GM23338 (cell line): ENCODE results near the gene CCL18. TPM values are rescaled to one million over a fixed set of nuclear protein-coding genes. Genes with fewer than 3 reads are reported as not detected.

Experiments used
- ATAC-seq: fragments of 200-7000 bp; cut with Tn5 transposase; 3 replicates; pipeline ENCODE4 v1.9.1; 2020
- DNase-seq: peaks from one replicate; pipeline ENCODE4 v3.0.0-alpha.2; 2015; ENCODE audit warnings: low spot score
- H2AFZ ChIP-seq: fragments of 200-600 bp; sonication (generic); 2 replicates; pipeline ENCODE4 v1.8.0; 2016; ENCODE audit warnings: antibody characterized with exemption, mild to moderate bottlenecking, moderate library complexity
- H3F3A ChIP-seq: fragments of 200-600 bp; sonication (generic); replicated peaks from 2 replicates; pipeline ENCODE4 v1.8.0; 2017; ENCODE audit warnings: antibody characterized with exemption, mixed run types, low read depth
- H3K27ac ChIP-seq: fragments of 200-600 bp; sonication (generic); 2 replicates; pipeline ENCODE4 v1.6.1; 2016; ENCODE audit warnings: low read depth
- H3K27me3 ChIP-seq: fragments of 200-600 bp; sonication (generic); 2 replicates; pipeline ENCODE4 v1.8.0; 2016; ENCODE audit warnings: mild to moderate bottlenecking, mixed run types, moderate library complexity; ENCODE audit not compliant: insufficient read depth
- H3K36me3 ChIP-seq: fragments of 200-600 bp; sonication (generic); 2 replicates; pipeline ENCODE4 v1.8.0; 2016; ENCODE audit warnings: mild to moderate bottlenecking; ENCODE audit not compliant: insufficient read depth
- H3K4me1 ChIP-seq: fragments of 200-600 bp; sonication (generic); 2 replicates; pipeline ENCODE4 v1.8.0; 2016; ENCODE audit warnings: mild to moderate bottlenecking, moderate library complexity; ENCODE audit not compliant: insufficient read depth
- H3K4me2 ChIP-seq: fragments of 200-600 bp; sonication (generic); 2 replicates; pipeline ENCODE4 v1.7.1; 2017; ENCODE audit warnings: mixed run types
- H3K4me3 ChIP-seq: fragments of 200-600 bp; sonication (generic); 2 replicates; pipeline ENCODE4 v1.6.1; 2016; ENCODE audit warnings: mixed run types
- H3K79me2 ChIP-seq: fragments of 200-600 bp; sonication (generic); replicated peaks from 2 replicates; pipeline ENCODE4 v1.8.0; 2017; ENCODE audit warnings: mild to moderate bottlenecking; ENCODE audit not compliant: insufficient read depth
- H3K9me2 ChIP-seq: fragments of 200-600 bp; sonication (generic); 2 replicates; pipeline ENCODE4 v1.8.0; 2017; ENCODE audit not compliant: insufficient read depth
- H4K20me1 ChIP-seq: fragments of 200-600 bp; sonication (generic); replicated peaks from 2 replicates; pipeline ENCODE4 v1.8.0; 2017; ENCODE audit warnings: mild to moderate bottlenecking; ENCODE audit not compliant: insufficient read depth
- H3K27ac Mint-ChIP-seq: 2 replicates; pipeline ENCODE4 v1.8.0; 2020; ENCODE audit warnings: inconsistent platforms, mild to moderate bottlenecking, moderate library complexity, mixed read lengths
- H3K27me3 Mint-ChIP-seq: 3 replicates; pipeline ENCODE4 v1.8.0; 2022; ENCODE audit warnings: low read depth, mild to moderate bottlenecking, moderate library complexity, mixed read lengths, inconsistent platforms; ENCODE audit not compliant: insufficient read depth, poor library complexity
- H3K36me3 Mint-ChIP-seq: 3 replicates; pipeline ENCODE4 v1.8.0; 2021; ENCODE audit warnings: low read depth, mild to moderate bottlenecking, inconsistent platforms, moderate library complexity, mixed read lengths
- H3K4me1 Mint-ChIP-seq: 3 replicates; pipeline ENCODE4 v1.8.0; 2020; ENCODE audit warnings: mild to moderate bottlenecking, inconsistent platforms, mixed read lengths
- H3K4me3 Mint-ChIP-seq: 3 replicates; pipeline ENCODE4 v1.8.0; 2021; ENCODE audit warnings: moderate library complexity, mild to moderate bottlenecking, inconsistent platforms, mixed read lengths
- H3K9me3 Mint-ChIP-seq: 3 replicates; pipeline ENCODE4 v1.8.0; 2020; ENCODE audit warnings: moderate library complexity, mild to moderate bottlenecking, inconsistent platforms, mixed read lengths
- CREB1 ChIP-seq: fragments of 250-450 bp; sonication (Bioruptor Pico); IDR thresholded peaks from 2 replicates; pipeline ENCODE4 v1.5.0; 2020; ENCODE audit warnings: low read depth, mild to moderate bottlenecking, moderate library complexity
- ETS1 ChIP-seq: IDR thresholded peaks from 2 replicates; pipeline ENCODE4 v1.6.1; 2016; ENCODE audit warnings: antibody characterized with exemption
- EZH2 ChIP-seq: fragments of 200-600 bp; sonication (generic); IDR thresholded peaks from one replicate; pipeline ENCODE4 v1.8.0; 2017; ENCODE audit warnings: antibody characterized with exemption, mild to moderate bottlenecking, low read depth; ENCODE audit not compliant: unreplicated experiment
- EZH2phosphoT487 ChIP-seq: fragments of 200-600 bp; sonication (generic); IDR thresholded peaks from one replicate; pipeline ENCODE4 v1.8.1; 2018; ENCODE audit warnings: antibody characterized with exemption; ENCODE audit not compliant: unreplicated experiment
- JUNB ChIP-seq: IDR thresholded peaks from one replicate; pipeline ENCODE4 v1.6.1; 2016; ENCODE audit warnings: antibody characterized with exemption; ENCODE audit not compliant: unreplicated experiment
- NANOG ChIP-seq: IDR thresholded peaks from 2 replicates; pipeline ENCODE4 v1.6.1; 2016; ENCODE audit warnings: antibody characterized with exemption, borderline replicate concordance
- POLR2AphosphoS5 ChIP-seq: IDR thresholded peaks from 2 replicates; pipeline ENCODE4 v1.6.1; 2016; ENCODE audit warnings: antibody characterized with exemption, low read depth
- STAT1 ChIP-seq: IDR thresholded peaks from one replicate; pipeline ENCODE4 v1.6.1; 2016; ENCODE audit warnings: antibody characterized with exemption; ENCODE audit not compliant: unreplicated experiment
- ZNF114 ChIP-seq: fragments of 250-450 bp; sonication (Bioruptor Pico); IDR thresholded peaks from 2 replicates; pipeline ENCODE4 v1.5.0; 2020; ENCODE audit warnings: mild to moderate bottlenecking, moderate library complexity
- ZNF331 ChIP-seq: fragments of 250-450 bp; sonication (Bioruptor Pico); IDR thresholded peaks from 2 replicates; pipeline ENCODE4 v1.5.0; 2020; ENCODE audit warnings: low read depth, mild to moderate bottlenecking, moderate library complexity
- ZNF462 ChIP-seq: fragments of 250-450 bp; sonication (Bioruptor Pico); IDR thresholded peaks from 2 replicates; pipeline ENCODE4 v1.5.0; 2020; ENCODE audit warnings: mild to moderate bottlenecking, moderate library complexity
- polyA plus RNA-seq: library from polyadenylated mRNA; unstranded; fragments of >200 nt; fragmentation: Nextera tagmentation; extraction: Ambion mirVana; gene quantifications from 2 replicates; pipeline ENCODE4 v1.2.1, GENCODE V29; 2016
- total RNA-seq: library from RNA; depleted of rRNA; stranded (reverse); fragments of >200 nt; shearing (Covaris generic); gene quantifications from 2 replicates; pipeline ENCODE4 v1.2.3, GENCODE V29; 2014
- TF ChIP-seq, protein P1 (sequence below), 2 experiments: fragments of 200-600 bp in 1 of 2; sonication (generic) in 1 of 2; conservative IDR thresholded peaks; 2 replicates each; pipeline versions ENCODE4 v1.5.1 to v1.6.1; 2016 to 2017; ENCODE audit warnings: antibody characterized with exemption in 2 of 2, low read depth in 2 of 2, mild to moderate bottlenecking in 2 of 2, moderate library complexity in 1 of 2
- TF ChIP-seq, protein P2 (sequence below): IDR thresholded peaks from one replicate; pipeline ENCODE4 v1.6.1; 2018; ENCODE audit warnings: antibody characterized with exemption; ENCODE audit not compliant: unreplicated experiment

Gene CCL18
- total and polyA plus RNA-seq, 2 experiments from 2014 or later = not detected

GRCh38 chr17:36068524-36068923, 4.5 kb downstream of the CCL18 start:
- Mint-ChIP-seq H3K4me3 (no peak overlapping the region), H3K9me3 (no peaks in the 10 kb centered on the region; the same call in 2 of the 3 replicates), H3K27me3 (no peaks in the 10 kb centered on the region), H3K27ac (no peak overlapping the region), H3K4me1 (no peaks in the 10 kb centered on the region; the same call in 2 of the 3 replicates), H3K36me3 (no peaks in the 10 kb centered on the region; the same call in 2 of the 3 replicates)
- Histone ChIP-seq H4K20me1 (no peaks in the 10 kb centered on the region), H3K79me2 (no peaks in the 10 kb centered on the region), H3K9me2 (peaks cover 11% of the 10 kb centered on the region), H3K4me3 (no peak overlapping the region), H3K4me2 (no peak overlapping the region), H3F3A (no peaks in the 10 kb centered on the region), H3K4me1 (no peaks in the 10 kb centered on the region), H3K27ac (no peak overlapping the region), H3K36me3 (no peaks in the 10 kb centered on the region), H2AFZ (peak overlapping the region; percentile 66; the same call in 1 of the 2 replicates), H3K27me3 (no peaks in the 10 kb centered on the region)
- ATAC-seq (no peak), DNase-seq (peak; percentile 39)
- TF ChIP-seq STAT1 = no peak
- TF ChIP-seq EZH2 = no peak
- no peak for TF ChIP-seq ZNF462 (CRISPR knock-in tag)
- no peak for TF ChIP-seq ETS1
- TF ChIP-seq, protein P1, sequence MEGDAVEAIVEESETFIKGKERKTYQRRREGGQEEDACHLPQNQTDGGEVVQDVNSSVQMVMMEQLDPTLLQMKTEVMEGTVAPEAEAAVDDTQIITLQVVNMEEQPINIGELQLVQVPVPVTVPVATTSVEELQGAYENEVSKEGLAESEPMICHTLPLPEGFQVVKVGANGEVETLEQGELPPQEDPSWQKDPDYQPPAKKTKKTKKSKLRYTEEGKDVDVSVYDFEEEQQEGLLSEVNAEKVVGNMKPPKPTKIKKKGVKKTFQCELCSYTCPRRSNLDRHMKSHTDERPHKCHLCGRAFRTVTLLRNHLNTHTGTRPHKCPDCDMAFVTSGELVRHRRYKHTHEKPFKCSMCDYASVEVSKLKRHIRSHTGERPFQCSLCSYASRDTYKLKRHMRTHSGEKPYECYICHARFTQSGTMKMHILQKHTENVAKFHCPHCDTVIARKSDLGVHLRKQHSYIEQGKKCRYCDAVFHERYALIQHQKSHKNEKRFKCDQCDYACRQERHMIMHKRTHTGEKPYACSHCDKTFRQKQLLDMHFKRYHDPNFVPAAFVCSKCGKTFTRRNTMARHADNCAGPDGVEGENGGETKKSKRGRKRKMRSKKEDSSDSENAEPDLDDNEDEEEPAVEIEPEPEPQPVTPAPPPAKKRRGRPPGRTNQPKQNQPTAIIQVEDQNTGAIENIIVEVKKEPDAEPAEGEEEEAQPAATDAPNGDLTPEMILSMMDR (conservative IDR thresholded peaks at IDR 0.05; ENCODE audit: low read depth in 2 of 2) = no peak
- TF ChIP-seq, protein P2, sequence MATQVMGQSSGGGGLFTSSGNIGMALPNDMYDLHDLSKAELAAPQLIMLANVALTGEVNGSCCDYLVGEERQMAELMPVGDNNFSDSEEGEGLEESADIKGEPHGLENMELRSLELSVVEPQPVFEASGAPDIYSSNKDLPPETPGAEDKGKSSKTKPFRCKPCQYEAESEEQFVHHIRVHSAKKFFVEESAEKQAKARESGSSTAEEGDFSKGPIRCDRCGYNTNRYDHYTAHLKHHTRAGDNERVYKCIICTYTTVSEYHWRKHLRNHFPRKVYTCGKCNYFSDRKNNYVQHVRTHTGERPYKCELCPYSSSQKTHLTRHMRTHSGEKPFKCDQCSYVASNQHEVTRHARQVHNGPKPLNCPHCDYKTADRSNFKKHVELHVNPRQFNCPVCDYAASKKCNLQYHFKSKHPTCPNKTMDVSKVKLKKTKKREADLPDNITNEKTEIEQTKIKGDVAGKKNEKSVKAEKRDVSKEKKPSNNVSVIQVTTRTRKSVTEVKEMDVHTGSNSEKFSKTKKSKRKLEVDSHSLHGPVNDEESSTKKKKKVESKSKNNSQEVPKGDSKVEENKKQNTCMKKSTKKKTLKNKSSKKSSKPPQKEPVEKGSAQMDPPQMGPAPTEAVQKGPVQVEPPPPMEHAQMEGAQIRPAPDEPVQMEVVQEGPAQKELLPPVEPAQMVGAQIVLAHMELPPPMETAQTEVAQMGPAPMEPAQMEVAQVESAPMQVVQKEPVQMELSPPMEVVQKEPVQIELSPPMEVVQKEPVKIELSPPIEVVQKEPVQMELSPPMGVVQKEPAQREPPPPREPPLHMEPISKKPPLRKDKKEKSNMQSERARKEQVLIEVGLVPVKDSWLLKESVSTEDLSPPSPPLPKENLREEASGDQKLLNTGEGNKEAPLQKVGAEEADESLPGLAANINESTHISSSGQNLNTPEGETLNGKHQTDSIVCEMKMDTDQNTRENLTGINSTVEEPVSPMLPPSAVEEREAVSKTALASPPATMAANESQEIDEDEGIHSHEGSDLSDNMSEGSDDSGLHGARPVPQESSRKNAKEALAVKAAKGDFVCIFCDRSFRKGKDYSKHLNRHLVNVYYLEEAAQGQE = no peak
- TF ChIP-seq NANOG = no peak
- TF ChIP-seq POLR2AphosphoS5 = no peak
- TF ChIP-seq ZNF114 (CRISPR knock-in tag) = no peak
- no peak for TF ChIP-seq JUNB
- TF ChIP-seq ZNF331 (CRISPR knock-in tag) = no peak
- TF ChIP-seq CREB1 (CRISPR knock-in tag) = no peak
- no peak for TF ChIP-seq EZH2phosphoT487
